Skeletal muscle cell (primary cell): ENCODE data around the gene IZUMO4.

Experiments used
- DNase-seq: peaks from one replicate; pipeline ENCODE4 v3.0.0-alpha.2; 2010; ENCODE audit warnings: low read depth
- H3K4me3 ChIP-seq: 2 replicates; pipeline ENCODE4 v1.5.1; 2011; ENCODE audit warnings: low read depth, mild to moderate bottlenecking, control low read depth, low read length, moderate library complexity

IZUMO4 gene

GRCh38 chr19:2136796-2137195 is 40.1 kb downstream of the IZUMO4 start:
- DNase-seq, result no peak
- H3K4me3 ChIP-seq, result no peak overlapping the region

GRCh38 chr19:2138061-2138728 is 41.5 kb downstream of the IZUMO4 start:
- H3K4me3 ChIP-seq, result no peak overlapping the region
- DNase-seq, result no peak

GRCh38 chr19:2139385-2140137 is 42.8 kb downstream of the IZUMO4 start:
- no peak overlapping the region for H3K4me3 ChIP-seq
- no peak for DNase-seq

GRCh38 chr19:2140138-2140569 is 43.4 kb downstream of the IZUMO4 start:
- no peak overlapping the region for H3K4me3 ChIP-seq
- no peak for DNase-seq

- H3K4me3 ChIP-seq, result no peak overlapping the region
- no peak for DNase-seq
Observed at GRCh38 chr19:2142173-2142829, 45.6 kb downstream of the IZUMO4 start.

GRCh38 chr19:2144190-2144589 is 47.5 kb downstream of the IZUMO4 start:
- no peak overlapping the region for H3K4me3 ChIP-seq
- no peak for DNase-seq

GRCh38 chr19:2145831-2146241 is 49.1 kb downstream of the IZUMO4 start:
- no peak overlapping the region for H3K4me3 ChIP-seq
- no peak for DNase-seq

- no peak overlapping the region for H3K4me3 ChIP-seq
- DNase-seq, result no peak
Observed at GRCh38 chr19:2148482-2149135, 51.9 kb downstream of the IZUMO4 start.
